Measurements from ENCODE around the gene CEP55.

Gene CEP55

DNA sequence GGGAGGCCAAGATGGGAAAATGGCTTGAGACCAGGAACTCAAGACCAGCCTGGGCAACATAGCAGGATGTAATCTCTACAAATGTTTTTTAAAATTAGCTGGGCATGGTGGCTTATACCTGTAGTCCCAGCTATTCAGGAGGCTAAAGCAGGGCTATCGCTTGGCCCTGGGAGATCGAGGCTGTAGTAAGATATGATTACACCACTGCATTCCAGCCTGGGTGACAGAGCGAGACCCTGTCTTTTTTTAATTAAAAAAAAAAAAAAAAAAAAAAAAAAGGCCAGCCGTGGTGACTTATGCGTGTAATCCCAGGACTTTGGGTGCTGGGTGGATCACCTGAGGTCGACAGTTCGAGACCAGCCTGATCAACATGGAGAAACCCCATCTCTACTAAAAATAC is 41.7 kb upstream of the CEP55 start:
- TF ChIP-seq, protein P1, sequence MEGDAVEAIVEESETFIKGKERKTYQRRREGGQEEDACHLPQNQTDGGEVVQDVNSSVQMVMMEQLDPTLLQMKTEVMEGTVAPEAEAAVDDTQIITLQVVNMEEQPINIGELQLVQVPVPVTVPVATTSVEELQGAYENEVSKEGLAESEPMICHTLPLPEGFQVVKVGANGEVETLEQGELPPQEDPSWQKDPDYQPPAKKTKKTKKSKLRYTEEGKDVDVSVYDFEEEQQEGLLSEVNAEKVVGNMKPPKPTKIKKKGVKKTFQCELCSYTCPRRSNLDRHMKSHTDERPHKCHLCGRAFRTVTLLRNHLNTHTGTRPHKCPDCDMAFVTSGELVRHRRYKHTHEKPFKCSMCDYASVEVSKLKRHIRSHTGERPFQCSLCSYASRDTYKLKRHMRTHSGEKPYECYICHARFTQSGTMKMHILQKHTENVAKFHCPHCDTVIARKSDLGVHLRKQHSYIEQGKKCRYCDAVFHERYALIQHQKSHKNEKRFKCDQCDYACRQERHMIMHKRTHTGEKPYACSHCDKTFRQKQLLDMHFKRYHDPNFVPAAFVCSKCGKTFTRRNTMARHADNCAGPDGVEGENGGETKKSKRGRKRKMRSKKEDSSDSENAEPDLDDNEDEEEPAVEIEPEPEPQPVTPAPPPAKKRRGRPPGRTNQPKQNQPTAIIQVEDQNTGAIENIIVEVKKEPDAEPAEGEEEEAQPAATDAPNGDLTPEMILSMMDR (IDR thresholded peaks at IDR 0.05; ENCODE audit: insufficient read depth, low read depth, low read length, missing control alignments) = no peak
- DNase-seq (ENCODE audit: low read depth) = no peak
- no peak overlapping the region for H3K4me3 ChIP-seq (ENCODE audit: low read length)

DNA sequence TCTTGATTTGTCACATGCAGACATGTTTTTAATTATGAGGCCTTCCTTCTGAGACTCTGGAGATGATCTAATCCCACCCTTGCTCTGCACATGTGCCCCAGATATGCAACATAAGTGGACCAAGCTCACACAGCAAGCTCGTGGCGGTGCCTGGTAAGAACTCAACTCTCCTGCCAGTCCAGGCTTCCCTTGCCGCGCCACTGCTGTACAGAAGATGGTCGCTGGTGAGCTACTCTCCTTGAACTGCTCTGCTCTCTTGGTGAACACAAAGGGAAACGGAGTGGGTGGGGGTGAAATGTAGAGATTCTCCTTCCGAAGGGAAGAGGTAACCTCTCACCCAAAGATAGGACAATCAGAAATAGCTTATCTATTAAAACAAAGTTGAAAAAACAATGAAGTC is 39.9 kb upstream of the CEP55 start:
- DNase-seq (ENCODE audit: low read depth) = no peak
- TF ChIP-seq, protein P1 (IDR thresholded peaks at IDR 0.05; ENCODE audit: insufficient read depth, low read depth, low read length, missing control alignments) = no peak
- H3K4me3 ChIP-seq (ENCODE audit: low read length) = no peak overlapping the region

DNA sequence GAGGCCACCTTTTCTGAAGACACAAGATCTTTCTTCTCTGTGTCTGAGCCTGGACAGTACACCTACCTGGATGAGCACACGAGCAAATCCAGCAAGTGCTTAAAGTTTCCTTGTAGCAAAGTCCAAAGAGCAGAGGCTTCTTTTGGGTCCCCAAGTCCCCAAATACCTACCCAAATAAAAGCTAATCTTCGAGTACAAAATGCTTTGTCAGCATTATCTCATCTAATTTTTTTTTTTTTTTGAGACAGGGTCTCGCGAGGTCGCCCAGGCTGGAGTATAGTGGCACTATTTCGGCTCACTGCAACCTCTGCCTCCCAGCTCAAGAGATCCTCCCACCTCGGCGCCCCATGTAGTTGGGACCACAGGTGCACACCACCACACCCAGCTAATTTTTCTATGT is 38.9 kb upstream of the CEP55 start:
- DNase-seq (ENCODE audit: low read depth) = no peak
- no peak overlapping the region for H3K4me3 ChIP-seq (ENCODE audit: low read length)
- TF ChIP-seq, protein P1 (IDR thresholded peaks at IDR 0.05; ENCODE audit: insufficient read depth, low read depth, low read length, missing control alignments) = no peak

DNA sequence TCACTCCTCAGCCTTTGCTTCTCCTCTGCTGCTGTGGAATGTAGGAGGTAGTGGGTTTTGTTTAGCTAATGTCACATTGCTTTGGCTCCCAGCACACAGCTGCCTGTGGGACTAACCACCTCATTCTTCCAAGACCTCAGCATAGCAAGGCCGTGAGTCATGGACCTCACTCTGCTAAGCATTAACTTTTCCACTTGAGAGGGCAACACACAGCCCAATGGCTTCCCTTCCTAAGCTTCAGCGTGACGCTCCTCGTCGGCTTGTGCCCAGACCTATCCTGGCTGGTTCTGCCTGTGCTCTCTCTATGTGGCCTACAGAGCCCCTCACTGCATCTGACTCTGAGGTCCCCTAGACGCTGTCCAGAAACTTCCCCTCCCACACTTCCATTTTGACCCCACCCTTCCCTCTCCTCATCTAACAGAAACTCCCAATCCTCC is 37.6 kb upstream of the CEP55 start:
- TF ChIP-seq, protein P1 (IDR thresholded peaks at IDR 0.05; ENCODE audit: insufficient read depth, low read depth, low read length, missing control alignments) = no peak
- peak; percentile 97 for DNase-seq (ENCODE audit: low read depth)
- H3K4me3 ChIP-seq (ENCODE audit: low read length) = no peak overlapping the region

DNA sequence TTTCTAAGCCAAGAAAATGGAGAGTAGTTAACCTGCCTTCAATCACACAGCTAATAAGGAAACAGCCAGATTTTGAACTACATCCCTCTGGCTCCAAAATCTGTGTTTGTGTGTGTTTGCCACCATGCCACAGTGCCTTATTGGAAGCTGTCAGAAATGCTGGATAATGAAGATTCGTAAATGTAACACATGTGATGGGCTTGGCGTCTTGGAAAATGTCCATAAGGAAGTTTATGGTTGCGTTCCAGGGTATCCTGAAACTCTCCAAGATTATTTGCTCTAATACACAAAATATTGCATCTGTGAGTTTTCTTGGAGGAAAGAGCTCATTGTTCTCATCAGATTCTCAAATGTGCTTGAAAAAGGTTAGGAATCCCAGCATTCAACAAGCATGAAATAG is 36.9 kb upstream of the CEP55 start:
- TF ChIP-seq, protein P1 (IDR thresholded peaks at IDR 0.05; ENCODE audit: insufficient read depth, low read depth, low read length, missing control alignments) = no peak
- DNase-seq (ENCODE audit: low read depth) = no peak
- H3K4me3 ChIP-seq (ENCODE audit: low read length) = no peak overlapping the region

DNA sequence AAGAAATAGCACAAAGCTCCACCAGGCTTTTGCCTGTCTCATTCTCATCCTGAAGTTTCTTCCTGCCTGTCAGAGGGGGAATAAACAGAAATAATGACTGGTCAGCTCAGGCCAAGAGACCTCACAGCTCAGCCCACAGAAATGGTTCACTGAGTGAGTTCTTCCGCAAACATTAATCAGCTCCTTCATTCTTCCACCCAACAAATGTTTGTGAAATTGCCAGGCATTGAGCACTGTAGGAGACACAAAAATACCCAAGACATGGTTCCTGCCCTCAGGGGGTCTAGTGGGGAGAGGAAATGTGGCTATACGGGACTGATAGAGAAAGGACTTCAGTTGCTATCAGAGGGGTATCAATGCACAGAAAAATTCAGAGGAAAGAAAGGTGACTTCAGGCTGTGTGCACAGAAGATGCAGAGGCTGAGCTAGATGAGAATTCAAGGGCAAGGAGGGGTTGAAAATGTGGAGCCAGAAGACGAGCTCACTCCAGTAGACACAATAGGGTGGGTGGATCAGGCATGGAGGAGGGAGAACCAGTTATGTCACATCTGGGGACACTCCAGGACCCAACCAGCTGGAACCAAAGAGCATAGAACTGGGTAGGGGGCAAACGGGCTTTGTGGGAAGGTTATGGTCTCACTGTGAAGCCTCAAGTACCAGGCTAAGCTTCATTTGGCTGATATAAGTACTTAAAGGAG is 35.2 kb upstream of the CEP55 start:
- H3K4me3 ChIP-seq (ENCODE audit: low read length) = no peak overlapping the region
- DNase-seq (ENCODE audit: low read depth) = no peak
- TF ChIP-seq, protein P1 (IDR thresholded peaks at IDR 0.05; ENCODE audit: insufficient read depth, low read depth, low read length, missing control alignments) = no peak

DNA sequence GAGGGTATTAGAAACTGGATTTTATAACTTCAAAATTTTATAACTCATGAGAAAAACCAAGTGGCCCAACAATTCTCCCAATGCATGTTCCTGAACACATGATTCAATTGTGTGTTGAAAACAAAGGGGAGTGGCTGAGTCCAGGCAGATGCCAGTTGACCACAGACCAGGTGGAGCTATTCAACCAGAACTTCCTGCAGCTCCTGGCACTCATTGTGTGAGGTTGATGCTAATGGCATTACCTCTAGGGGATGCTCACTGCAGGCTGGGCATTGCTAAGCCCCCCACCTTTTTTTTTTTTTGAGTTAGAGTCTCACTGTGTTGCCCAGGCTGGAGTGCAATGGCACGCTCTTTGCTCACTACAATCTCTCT is 34.6 kb upstream of the CEP55 start:
- H3K4me3 ChIP-seq (ENCODE audit: low read length) = no peak overlapping the region
- peak; percentile 81 for DNase-seq (ENCODE audit: low read depth)
- TF ChIP-seq, protein P1 (IDR thresholded peaks at IDR 0.05; ENCODE audit: insufficient read depth, low read depth, low read length, missing control alignments) = no peak

Measured in epithelial cell of esophagus (primary cell).